Central memory CD8-positive, alpha-beta T cell (primary cell): ENCODE data around the gene NCCRP1.

Experiments used
- ATAC-seq: fragments of 150-1000 bp; cut with Tn5 transposase; replicated peaks from 2 replicates; pipeline ENCODE4 v1.10.0; 2022; ENCODE audit warnings: mild to moderate bottlenecking, moderate FRiP score, moderate number of reproducible peaks; ENCODE audit not compliant: poor library complexity, severe bottlenecking; ENCODE audit errors: extremely low read depth
- DNase-seq, 2 donors: peaks; one replicate each; pipeline ENCODE4 v3.0.0; 2021; ENCODE audit warnings: low spot score in 2 of 2
- H3K27ac Mint-ChIP-seq: one replicate; pipeline ENCODE4 v1.8.0; 2022; ENCODE audit warnings: low read depth, mild to moderate bottlenecking, moderate library complexity, mixed read lengths
- H3K27me3 Mint-ChIP-seq: one replicate; pipeline ENCODE4 v1.8.0; 2022; ENCODE audit warnings: mixed read lengths
- H3K36me3 Mint-ChIP-seq: one replicate; pipeline ENCODE4 v1.8.0; 2022; ENCODE audit warnings: mild to moderate bottlenecking, moderate library complexity, mixed read lengths; ENCODE audit not compliant: insufficient read depth
- H3K4me1 Mint-ChIP-seq: one replicate; pipeline ENCODE4 v1.8.0; 2022; ENCODE audit warnings: mixed read lengths
- H3K4me3 Mint-ChIP-seq: one replicate; pipeline ENCODE4 v1.8.0; 2022; ENCODE audit warnings: mild to moderate bottlenecking, moderate library complexity, mixed read lengths
- H3K9me3 Mint-ChIP-seq: one replicate; pipeline ENCODE4 v1.8.0; 2022; ENCODE audit warnings: mixed read lengths

Gene NCCRP1

DNA sequence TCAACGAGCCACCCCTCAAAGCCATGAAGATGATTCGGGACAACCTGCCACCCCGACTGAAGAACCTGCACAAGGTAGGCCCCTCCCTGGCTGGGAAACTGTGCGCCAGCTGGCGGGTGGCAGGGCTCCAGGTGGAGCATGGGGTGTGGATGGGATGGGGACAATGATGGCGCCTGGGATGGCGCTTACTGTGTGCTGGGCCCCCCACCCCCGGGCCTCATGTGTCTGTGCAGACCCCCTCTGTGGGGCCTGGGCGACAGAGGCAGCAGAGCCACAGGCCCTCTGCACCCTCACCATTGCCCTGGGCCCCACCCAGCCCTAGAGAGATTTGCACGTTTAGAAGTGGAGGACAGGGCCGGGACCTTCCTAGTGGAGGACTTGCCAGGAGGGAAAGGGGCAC, 19.0 kb upstream of the NCCRP1 start:
- DNase-seq (no peak), ATAC-seq (no peak)
- no peaks in the 10 kb centered on the region for H3K4me1 Mint-ChIP-seq
- H3K27ac Mint-ChIP-seq: no peak overlapping the region
- H3K27me3 Mint-ChIP-seq: no peaks in the 10 kb centered on the region
- no peaks in the 10 kb centered on the region for H3K9me3 Mint-ChIP-seq
- H3K36me3 Mint-ChIP-seq: no peaks in the 10 kb centered on the region
- no peak overlapping the region for H3K4me3 Mint-ChIP-seq

- Mint-ChIP-seq H3K4me3 (no peak overlapping the region), H3K4me1 (no peaks in the 10 kb centered on the region), H3K9me3 (no peaks in the 10 kb centered on the region), H3K36me3 (no peaks in the 10 kb centered on the region), H3K27ac (no peak overlapping the region), H3K27me3 (no peaks in the 10 kb centered on the region)
- ATAC-seq (no peak), DNase-seq (no peak)
Measured at GRCh38 chr19:39178296-39179006, 18.3 kb upstream of the NCCRP1 start.

GRCh38 chr19:39179754-39180153, 17.0 kb upstream of the NCCRP1 start:
- no peaks in the 10 kb centered on the region for H3K9me3 Mint-ChIP-seq
- ATAC-seq (no peak), DNase-seq (no peak)
- H3K4me1 Mint-ChIP-seq: no peaks in the 10 kb centered on the region
- no peaks in the 10 kb centered on the region for H3K36me3 Mint-ChIP-seq
- no peak overlapping the region for H3K4me3 Mint-ChIP-seq
- no peaks in the 10 kb centered on the region for H3K27me3 Mint-ChIP-seq
- no peak overlapping the region for H3K27ac Mint-ChIP-seq

DNA sequence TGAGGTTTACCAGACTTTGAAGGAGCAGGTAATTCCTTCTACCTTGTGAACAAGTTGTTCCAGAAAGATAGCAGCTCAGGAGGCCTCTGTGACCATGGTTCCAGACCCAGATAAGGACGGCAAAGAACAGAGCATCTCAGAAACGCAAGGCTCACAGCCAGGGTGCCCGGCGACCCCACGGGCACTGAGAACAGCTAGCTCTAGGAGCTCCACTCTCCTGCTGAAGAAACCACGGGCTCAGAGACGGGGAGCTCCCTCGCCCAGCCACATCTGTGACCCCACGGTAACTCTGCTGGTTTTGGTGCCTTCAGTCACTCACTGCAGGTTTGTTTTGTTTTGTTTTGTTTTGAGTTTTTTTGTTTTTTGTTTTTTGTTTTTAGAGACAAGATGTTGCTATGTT, 16.0 kb upstream of the NCCRP1 start:
- H3K4me3 Mint-ChIP-seq: no peak overlapping the region
- DNase-seq: no peak
- no peaks in the 10 kb centered on the region for H3K27me3 Mint-ChIP-seq
- no peaks in the 10 kb centered on the region for H3K9me3 Mint-ChIP-seq
- H3K36me3 Mint-ChIP-seq: no peaks in the 10 kb centered on the region
- H3K4me1 Mint-ChIP-seq: no peaks in the 10 kb centered on the region
- no peak for ATAC-seq
- H3K27ac Mint-ChIP-seq: no peak overlapping the region

GRCh38 chr19:39181500-39182173, 15.1 kb upstream of the NCCRP1 start:
- Mint-ChIP-seq H3K4me3 (no peak overlapping the region), H3K9me3 (no peaks in the 10 kb centered on the region), H3K36me3 (no peaks in the 10 kb centered on the region), H3K4me1 (no peaks in the 10 kb centered on the region), H3K27me3 (no peaks in the 10 kb centered on the region), H3K27ac (no peak overlapping the region)
- no peak for ATAC-seq
- no peak for DNase-seq

DNA sequence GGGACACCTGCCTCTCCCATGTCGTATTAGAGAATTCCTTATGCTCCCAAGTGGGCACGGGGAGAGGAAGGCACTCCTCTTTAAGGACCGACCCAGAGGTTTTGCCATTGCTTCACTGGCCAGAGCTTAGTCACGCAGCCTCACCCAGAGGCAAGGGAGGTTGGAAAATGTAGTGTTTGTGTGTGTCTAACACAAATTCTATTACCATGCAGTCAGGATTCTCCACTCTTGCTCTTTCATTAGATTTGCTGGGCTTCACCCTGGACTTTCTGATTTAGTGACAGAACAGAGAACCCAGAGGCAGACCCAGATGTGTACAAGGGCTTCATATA, 14.6 kb upstream of the NCCRP1 start:
- no peaks in the 10 kb centered on the region for H3K27me3 Mint-ChIP-seq
- no peaks in the 10 kb centered on the region for H3K36me3 Mint-ChIP-seq
- H3K4me3 Mint-ChIP-seq: no peak overlapping the region
- H3K4me1 Mint-ChIP-seq: no peaks in the 10 kb centered on the region
- ATAC-seq (no peak), DNase-seq (no peak)
- H3K27ac Mint-ChIP-seq: no peak overlapping the region
- no peaks in the 10 kb centered on the region for H3K9me3 Mint-ChIP-seq

DNA sequence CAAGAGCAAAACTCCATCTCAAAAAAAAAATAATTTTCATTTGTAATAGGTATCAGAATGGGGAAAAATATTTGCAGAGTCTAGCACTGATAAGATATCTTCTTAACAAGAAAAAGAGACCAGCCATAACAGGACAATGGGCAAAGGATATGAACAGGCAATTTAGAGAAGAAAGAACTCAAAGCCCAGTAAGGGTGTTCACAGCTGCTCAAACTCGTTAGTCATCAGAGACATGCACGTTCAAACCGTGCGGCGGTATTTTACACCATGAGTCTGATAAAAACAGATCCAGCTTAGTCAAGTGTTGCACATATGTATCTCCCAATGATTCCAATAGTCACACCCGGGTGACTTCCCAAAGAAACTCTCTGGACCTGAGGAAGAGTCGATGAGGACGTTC, 13.7 kb upstream of the NCCRP1 start:
- Mint-ChIP-seq H3K27me3 (no peaks in the 10 kb centered on the region), H3K36me3 (no peaks in the 10 kb centered on the region), H3K4me1 (no peaks in the 10 kb centered on the region), H3K4me3 (no peak overlapping the region), H3K27ac (no peak overlapping the region), H3K9me3 (no peaks in the 10 kb centered on the region)
- DNase-seq (no peak), ATAC-seq (no peak)

DNA sequence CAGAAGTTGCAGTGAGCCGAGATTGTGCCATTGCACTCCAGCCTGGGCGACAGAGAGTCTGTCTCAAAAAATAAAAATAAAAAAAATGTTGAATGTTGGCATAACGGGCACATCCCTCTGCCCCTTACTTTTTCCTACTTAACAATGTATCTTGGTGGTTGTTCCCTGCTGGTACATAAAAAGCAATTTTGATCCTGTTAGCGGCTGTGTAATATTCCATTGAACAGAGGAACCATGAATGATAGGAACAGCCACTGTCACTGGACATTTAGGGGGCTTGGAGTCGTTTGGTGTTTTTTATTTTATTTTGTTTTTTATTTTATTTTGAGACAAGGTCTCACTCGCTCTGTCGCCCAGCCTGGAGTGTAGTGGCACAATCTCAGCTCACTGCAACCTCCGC, 10.4 kb upstream of the NCCRP1 start:
- Mint-ChIP-seq H3K9me3 (no peaks in the 10 kb centered on the region), H3K4me3 (no peak overlapping the region), H3K36me3 (no peaks in the 10 kb centered on the region), H3K4me1 (no peaks in the 10 kb centered on the region), H3K27ac (no peak overlapping the region), H3K27me3 (peaks cover 23% of the 10 kb centered on the region)
- DNase-seq: no peak
- no peak for ATAC-seq

GRCh38 chr19:39187552-39187943, 9.2 kb upstream of the NCCRP1 start:
- no peak overlapping the region for H3K27ac Mint-ChIP-seq
- no peak for ATAC-seq
- peaks cover 23% of the 10 kb centered on the region for H3K27me3 Mint-ChIP-seq
- DNase-seq: no peak
- H3K4me3 Mint-ChIP-seq: no peak overlapping the region
- no peaks in the 10 kb centered on the region for H3K36me3 Mint-ChIP-seq
- H3K9me3 Mint-ChIP-seq: no peaks in the 10 kb centered on the region
- H3K4me1 Mint-ChIP-seq: no peaks in the 10 kb centered on the region

DNA sequence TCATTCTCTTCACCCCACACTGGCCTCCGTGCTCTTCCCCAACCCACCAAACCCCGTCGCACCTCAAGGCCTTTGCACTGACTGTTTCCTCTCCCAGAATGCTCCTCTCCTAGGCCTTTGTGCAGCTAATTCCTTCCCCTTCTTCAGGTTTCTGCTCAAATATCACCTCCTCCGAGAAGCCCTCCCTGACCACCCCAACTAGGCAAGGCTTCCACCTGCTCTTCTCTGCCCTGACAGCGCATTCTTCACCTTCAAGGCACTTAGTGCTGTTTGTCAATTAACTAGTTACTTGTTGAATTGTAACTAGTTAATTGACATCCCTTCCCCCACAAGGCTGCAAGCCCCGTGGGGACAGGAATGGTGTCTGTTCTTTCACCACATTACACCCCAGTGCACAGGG, 7.8 kb upstream of the NCCRP1 start:
- no peak for DNase-seq
- H3K4me1 Mint-ChIP-seq: no peaks in the 10 kb centered on the region
- peaks cover 31% of the 10 kb centered on the region for H3K27me3 Mint-ChIP-seq
- H3K4me3 Mint-ChIP-seq: no peak overlapping the region
- no peaks in the 10 kb centered on the region for H3K36me3 Mint-ChIP-seq
- no peak overlapping the region for H3K27ac Mint-ChIP-seq
- no peaks in the 10 kb centered on the region for H3K9me3 Mint-ChIP-seq
- no peak for ATAC-seq

DNA sequence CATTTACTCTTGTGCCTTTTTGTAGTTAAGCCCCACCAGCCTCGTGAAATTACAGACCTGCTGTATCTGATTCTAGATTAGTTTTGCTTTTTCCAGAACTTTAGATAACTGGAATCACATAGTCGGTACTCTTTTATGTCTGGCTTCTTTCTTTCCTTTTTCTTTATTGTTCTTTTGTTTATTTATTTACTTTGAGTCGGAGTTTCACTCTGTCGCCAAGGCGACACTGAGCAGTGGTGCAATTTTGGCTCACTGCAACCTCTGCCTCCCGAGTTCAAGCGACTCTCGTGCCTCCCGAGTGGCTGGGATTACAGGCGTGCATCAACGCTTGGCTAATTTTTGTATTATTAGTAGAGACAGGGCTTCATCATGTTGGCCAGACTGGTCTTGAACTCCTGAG, 6.0 kb upstream of the NCCRP1 start:
- Mint-ChIP-seq H3K4me3 (no peak overlapping the region), H3K27me3 (peaks cover 48% of the 10 kb centered on the region), H3K27ac (no peak overlapping the region), H3K9me3 (no peaks in the 10 kb centered on the region), H3K4me1 (peaks cover 10% of the 10 kb centered on the region), H3K36me3 (peaks cover 1% of the 10 kb centered on the region)
- DNase-seq (no peak), ATAC-seq (no peak)

DNA sequence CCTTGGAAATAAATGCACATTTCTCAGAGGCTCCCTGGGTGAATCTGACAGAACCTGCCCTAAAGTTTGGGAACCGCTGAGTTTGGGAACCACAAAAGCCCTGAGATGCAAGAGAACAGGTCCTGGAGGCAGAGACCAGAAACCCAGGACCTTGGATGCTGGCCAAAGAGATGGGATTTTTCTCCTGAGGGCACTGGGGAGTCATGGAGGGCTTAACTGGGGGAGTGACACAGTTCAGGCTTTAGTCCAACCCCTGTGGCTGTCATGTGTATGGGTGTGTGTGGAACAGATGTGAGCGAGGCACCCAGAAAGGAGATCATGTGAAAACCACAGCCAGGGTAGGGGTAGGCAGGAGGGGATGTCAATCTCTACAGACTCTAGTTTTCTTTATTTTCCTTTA, 3.9 kb upstream of the NCCRP1 start:
- Mint-ChIP-seq H3K27me3 (peaks cover 66% of the 10 kb centered on the region), H3K9me3 (no peaks in the 10 kb centered on the region), H3K36me3 (peaks cover 5% of the 10 kb centered on the region), H3K27ac (no peak overlapping the region), H3K4me3 (no peak overlapping the region), H3K4me1 (peaks cover 23% of the 10 kb centered on the region)
- no peak for ATAC-seq
- DNase-seq: no peak

DNA sequence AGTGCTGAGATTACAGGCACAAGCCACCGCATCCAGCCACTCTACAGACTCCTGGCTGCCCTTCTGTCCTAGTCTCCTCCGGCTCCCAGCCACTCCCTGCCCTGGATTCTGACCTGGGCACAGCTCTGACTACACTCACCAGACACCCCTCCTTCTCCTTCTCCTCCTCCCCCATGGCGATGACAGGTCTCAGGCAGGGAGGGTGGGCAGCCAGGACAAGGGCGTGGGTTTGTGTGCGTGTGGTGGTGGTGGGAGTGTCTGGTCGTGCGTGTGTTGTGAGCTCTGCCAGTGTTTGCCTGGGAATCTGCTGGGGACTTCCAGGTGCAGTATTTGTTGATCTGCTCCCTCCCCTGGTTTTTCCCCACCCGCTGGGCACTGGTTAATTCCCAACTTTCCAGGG, 3.0 kb upstream of the NCCRP1 start:
- peaks cover 23% of the 10 kb centered on the region for H3K4me1 Mint-ChIP-seq
- H3K36me3 Mint-ChIP-seq: peaks cover 5% of the 10 kb centered on the region
- peaks cover 69% of the 10 kb centered on the region for H3K27me3 Mint-ChIP-seq
- no peak overlapping the region for H3K4me3 Mint-ChIP-seq
- ATAC-seq (no peak), DNase-seq (no peak)
- no peak overlapping the region for H3K27ac Mint-ChIP-seq
- H3K9me3 Mint-ChIP-seq: no peaks in the 10 kb centered on the region
